Rectal smooth muscle tissue (tissue), 1 donor: ENCODE data around the gene PROCR.
"Not testable (repeated sequence)": the region's sequence is repeated elsewhere in the genome, so short reads cannot be mapped to it uniquely, and the experiment has no call there.

Experiments
- H3K27ac ChIP-seq: one replicate; pipeline ENCODE4 v1.7.0; 2013; ENCODE audit warnings: low read depth, low read length, inconsistent platforms
- H3K27me3 ChIP-seq: one replicate; pipeline ENCODE4 v1.7.0; 2013; ENCODE audit warnings: low read length; ENCODE audit not compliant: control insufficient read depth, insufficient read depth
- H3K36me3 ChIP-seq: one replicate; pipeline ENCODE4 v1.7.0; 2013; ENCODE audit warnings: low read length; ENCODE audit not compliant: control insufficient read depth, insufficient read depth
- H3K4me1 ChIP-seq: one replicate; pipeline ENCODE4 v1.7.0; 2013; ENCODE audit warnings: low read length; ENCODE audit not compliant: control insufficient read depth, insufficient read depth
- H3K4me3 ChIP-seq: one replicate; pipeline ENCODE4 v1.7.0; 2013; ENCODE audit warnings: low read length
- H3K9ac ChIP-seq: one replicate; pipeline ENCODE4 v1.7.0; 2013; ENCODE audit warnings: low read length

The PROCR gene

DNA sequence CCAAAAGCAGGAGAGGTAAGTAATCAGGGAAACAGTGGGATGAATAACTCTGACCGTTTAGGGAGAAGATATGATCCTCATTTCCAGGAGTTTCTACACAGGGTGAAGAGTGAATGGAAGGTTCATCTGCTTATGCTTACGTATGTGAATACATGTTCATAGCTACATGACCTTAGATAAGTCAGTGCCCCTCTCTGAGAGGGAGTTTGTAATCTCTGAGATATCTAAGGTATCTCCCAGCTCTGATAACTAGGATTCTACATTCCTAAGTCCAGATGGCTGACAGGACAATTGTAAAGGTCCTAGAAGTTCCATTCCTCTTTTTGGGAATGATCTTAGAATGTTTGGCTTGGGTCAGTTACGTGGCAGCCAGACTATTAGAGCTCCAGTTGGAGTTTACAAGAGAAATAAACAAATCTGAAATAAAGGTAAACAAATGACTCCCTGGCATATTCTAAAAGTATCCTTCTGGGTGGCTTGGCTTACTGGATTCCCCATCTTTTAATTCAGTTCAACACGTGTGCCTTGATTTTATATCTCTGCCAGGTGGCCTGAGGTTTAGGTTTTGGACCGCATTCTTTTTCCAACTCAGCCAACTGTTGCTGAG is 15.8 kb downstream of the PROCR start:
- H3K27me3 ChIP-seq = no peaks in the 10 kb centered on the region
- H3K4me3 ChIP-seq = no peak overlapping the region
- no peak overlapping the region for H3K9ac ChIP-seq
- no peaks in the 10 kb centered on the region for H3K36me3 ChIP-seq
- no peaks in the 10 kb centered on the region for H3K4me1 ChIP-seq
- no peak overlapping the region for H3K27ac ChIP-seq

DNA sequence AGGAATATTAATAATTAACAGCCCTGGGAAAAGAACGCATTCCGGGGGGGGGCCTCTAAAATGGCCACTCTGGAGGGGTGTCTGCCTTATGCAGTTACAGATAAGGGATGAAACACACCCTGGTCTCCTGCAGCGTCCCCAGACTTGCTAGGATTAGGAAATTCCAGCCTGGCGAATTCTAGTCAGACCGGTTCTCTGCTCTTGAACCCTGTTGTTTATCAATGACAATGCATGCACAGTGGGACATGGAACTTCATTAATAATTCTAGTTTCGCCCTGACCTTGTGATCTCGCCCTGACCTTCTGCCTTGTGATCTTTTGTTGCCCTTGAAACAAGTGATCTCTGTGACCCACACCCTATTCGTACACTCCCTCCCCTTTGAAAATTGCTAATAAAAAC is 17.4 kb downstream of the PROCR start:
- not testable (repeated sequence) for H3K27me3 ChIP-seq, H3K36me3 ChIP-seq, H3K27ac ChIP-seq, H3K4me3 ChIP-seq, H3K4me1 ChIP-seq, H3K9ac ChIP-seq

DNA sequence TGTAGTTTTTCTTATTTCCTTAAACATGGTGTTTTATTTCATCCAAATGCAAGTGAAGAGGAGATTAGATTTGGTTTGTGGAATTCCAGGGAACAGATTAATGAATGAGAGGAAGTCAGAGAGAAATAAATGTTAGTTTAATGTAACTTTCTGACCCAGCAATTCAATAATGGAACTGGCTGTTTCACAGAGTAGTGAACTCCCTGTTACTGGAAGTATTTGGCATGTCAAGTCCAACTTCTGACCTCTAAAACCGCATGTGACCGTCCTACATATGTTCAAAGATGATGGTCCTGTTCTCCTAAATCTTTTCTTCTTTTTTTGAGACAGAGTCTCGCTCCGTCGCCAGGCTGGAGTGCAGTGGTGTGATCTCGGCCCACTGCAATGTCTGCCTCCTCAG is 18.7 kb downstream of the PROCR start:
- Histone ChIP-seq H3K4me3 (no peak overlapping the region), H3K27ac (no peak overlapping the region), H3K36me3 (peaks cover 2% of the 10 kb centered on the region), H3K4me1 (no peaks in the 10 kb centered on the region), H3K27me3 (no peaks in the 10 kb centered on the region), H3K9ac (no peak overlapping the region)

DNA sequence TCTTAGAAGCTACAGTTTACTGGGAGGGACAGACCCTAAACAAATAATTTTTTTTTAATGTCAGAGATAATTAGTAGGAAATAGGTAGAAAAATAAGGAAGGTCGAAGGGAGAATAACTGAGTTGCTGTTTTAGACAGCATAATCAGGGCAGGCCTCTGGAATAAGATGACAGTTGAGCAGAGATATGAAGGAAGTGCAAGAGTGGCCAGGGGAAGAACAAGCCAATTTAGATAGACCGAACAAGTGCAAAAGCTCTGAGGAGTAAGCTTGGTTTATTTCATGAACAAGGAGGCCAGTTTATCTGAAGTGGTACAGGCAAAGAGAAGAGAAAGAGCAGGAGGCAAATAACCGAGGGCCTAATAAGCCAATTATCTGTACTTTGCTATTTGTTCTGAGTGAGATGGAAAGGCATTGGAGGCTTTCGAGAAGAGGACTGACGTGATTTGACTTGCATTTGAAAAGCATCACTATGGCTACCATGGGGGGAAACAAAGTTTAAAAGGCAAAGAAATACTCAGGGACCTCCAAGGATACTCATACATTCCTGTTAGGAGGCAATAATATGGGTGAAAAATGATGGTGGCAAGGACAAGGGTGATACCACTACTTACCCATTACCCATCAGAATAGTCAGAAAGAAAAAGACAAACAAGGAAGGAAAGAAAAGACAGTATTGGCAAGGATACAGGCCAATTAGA is 19.7 kb downstream of the PROCR start:
- no peaks in the 10 kb centered on the region for H3K27me3 ChIP-seq
- H3K27ac ChIP-seq = no peak overlapping the region
- no peaks in the 10 kb centered on the region for H3K4me1 ChIP-seq
- H3K4me3 ChIP-seq = no peak overlapping the region
- H3K36me3 ChIP-seq = peaks cover 2% of the 10 kb centered on the region
- no peak overlapping the region for H3K9ac ChIP-seq

DNA sequence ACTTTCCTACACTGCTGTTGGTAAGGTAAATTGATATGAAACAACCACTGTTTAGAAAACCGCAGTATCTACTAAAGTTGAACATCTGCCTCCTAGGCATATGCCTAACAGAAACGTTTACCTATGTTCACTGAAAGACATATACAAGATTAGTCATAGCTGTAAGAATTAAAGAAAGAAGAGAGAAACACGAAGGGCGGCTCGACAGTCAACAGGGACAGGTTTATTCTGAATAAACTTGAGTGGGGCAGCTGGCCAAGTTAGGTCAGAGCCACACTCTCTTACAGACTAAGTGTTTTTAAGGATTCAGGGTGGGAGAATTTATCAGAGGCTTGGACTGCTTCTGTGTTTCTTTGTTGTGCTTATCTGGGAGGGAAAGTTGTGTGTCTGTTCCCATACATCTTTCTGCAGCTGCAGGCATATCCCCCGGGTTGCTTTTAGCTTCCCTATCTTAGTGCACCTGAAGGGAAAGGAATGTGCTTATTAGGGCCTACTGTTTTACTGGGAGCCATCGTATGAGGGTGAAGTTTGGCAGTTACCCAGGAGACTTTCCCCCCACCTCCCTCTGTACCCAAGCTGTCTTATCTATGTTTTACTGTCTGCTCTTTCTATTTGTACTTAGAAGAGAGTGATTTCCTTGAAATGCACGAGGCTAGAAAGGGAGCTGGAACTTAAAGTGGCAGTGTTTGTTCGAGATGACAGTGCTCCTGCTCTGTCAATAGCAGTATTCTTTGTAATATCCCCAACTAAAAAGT is 20.4 kb downstream of the PROCR start:
- Histone ChIP-seq H3K4me3 (no peak overlapping the region), H3K4me1 (no peaks in the 10 kb centered on the region), H3K9ac (no peak overlapping the region), H3K27ac (no peak overlapping the region), H3K36me3 (peaks cover 2% of the 10 kb centered on the region), H3K27me3 (no peaks in the 10 kb centered on the region)

DNA sequence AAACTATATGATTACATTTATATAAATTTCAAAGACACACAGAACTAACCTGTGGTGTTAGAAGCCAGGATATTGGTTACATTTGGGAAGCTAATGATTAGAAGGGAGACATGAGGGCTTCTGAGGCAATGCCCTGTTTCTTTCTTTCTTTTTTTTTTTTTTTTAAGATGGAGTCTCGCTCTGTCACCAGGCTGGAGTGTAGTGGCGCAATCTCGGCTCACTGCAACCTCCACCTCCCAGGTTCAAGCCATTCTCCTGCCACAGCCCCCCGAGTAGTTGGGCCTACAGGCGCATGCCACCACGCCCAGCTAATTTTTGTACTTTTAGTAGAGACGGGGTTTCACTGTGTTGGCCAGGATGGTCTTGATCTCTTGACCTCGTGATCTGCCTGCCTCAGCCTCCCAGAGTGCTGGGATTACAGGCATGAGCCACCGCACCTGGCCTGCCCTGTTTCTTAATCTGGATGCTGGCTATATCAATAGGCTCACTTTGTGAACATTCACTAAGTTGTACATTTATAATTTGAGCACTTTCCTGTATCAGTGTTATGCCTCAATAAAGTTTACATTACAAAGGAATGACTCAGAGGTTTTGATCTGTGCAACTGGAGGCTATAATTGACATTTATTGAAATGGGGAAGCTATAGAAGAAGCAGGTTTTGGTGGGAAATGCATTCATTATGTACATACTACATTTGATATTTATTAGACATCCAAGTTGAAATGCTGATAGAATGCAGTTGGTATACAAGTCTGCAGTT is 21.3 kb downstream of the PROCR start:
- H3K4me3 ChIP-seq, H3K27me3 ChIP-seq, H3K27ac ChIP-seq, H3K4me1 ChIP-seq, H3K9ac ChIP-seq, H3K36me3 ChIP-seq: not testable (repeated sequence)

DNA sequence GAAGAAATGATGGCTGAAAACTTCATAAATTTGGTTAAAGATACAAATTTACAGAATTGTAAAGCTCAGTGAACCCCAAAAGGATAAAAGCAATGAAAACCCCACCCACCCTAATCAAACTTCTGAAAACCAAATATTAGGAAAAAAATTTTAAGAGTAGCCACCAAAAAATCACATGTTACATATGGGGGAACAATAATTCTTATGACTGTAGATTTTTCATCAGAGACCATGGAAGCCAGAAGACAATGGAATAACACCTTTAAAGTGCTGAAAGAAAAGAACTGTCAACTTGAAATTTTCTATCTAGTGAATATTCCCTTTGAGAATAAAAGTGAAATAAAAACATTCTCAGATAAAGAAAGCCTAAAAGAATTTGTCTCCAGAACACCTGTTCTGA is 24.4 kb downstream of the PROCR start:
- no peak overlapping the region for H3K27ac ChIP-seq
- H3K27me3 ChIP-seq = no peaks in the 10 kb centered on the region
- H3K36me3 ChIP-seq = peaks cover 2% of the 10 kb centered on the region
- H3K4me3 ChIP-seq = no peak overlapping the region
- H3K4me1 ChIP-seq = no peaks in the 10 kb centered on the region
- H3K9ac ChIP-seq = no peak overlapping the region

DNA sequence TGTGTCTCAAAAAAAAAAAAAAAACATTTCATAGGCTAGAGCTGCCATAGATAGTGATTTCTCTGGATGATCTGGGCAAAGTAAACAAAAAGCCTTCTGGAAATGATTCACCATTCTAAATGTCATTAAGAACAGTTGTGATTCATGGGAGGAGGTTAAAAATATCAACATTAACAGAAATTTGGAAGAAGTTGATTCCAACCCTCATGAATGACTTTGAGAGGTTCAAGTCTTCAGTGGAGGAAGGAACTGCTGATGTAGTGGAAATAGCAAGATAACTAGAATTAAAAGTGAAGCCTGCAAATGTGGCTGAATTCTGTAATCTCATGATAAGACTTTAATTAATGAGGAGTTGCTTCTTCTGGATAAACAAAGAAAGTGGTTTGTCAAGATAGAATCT is 27.9 kb downstream of the PROCR start:
- Histone ChIP-seq H3K27ac (no peak overlapping the region), H3K27me3 (no peaks in the 10 kb centered on the region), H3K4me3 (no peak overlapping the region), H3K4me1 (no peaks in the 10 kb centered on the region), H3K36me3 (no peaks in the 10 kb centered on the region), H3K9ac (no peak overlapping the region)

DNA sequence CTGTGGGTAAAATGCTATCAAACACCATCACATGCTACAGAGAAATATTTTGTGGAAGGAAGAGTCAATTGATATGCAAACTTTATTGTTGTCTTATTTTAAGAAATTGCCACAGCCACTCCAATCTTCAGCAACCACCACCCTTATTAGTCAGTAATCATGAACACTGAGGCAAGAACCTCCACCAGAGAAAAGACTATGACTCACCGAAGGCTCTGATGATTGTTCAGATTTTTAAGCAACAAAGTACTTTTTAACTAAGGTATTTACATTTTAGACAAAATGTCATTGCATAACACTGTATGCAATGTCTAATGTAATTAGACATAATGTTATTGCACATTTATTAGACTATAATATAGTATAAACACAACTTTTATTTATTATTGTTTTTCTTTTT is 28.4 kb downstream of the PROCR start:
- Histone ChIP-seq H3K27me3 (no peaks in the 10 kb centered on the region), H3K4me1 (no peaks in the 10 kb centered on the region), H3K27ac (no peak overlapping the region), H3K4me3 (no peak overlapping the region), H3K36me3 (no peaks in the 10 kb centered on the region), H3K9ac (no peak overlapping the region)

DNA sequence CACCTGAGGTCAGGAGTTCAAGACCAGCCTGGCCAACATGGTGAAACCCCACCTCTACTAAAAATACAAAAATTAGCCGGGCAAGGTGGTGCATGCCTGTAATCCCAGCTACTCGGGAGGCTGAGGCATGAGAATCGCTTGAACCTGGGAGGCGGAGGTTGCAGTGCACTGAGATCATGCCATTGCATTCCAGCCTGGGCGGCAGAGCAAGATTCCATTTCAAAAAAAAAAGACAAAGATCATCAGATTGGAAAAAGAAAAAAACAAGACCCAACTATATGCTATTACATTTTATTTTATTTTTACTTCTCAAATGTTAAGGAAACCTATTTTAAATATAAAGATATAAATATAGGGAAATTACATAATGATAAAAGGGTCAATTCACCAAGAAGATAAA is 29.6 kb downstream of the PROCR start:
- not testable (repeated sequence) for H3K27ac ChIP-seq, H3K9ac ChIP-seq, H3K4me1 ChIP-seq, H3K27me3 ChIP-seq, H3K36me3 ChIP-seq, H3K4me3 ChIP-seq

DNA sequence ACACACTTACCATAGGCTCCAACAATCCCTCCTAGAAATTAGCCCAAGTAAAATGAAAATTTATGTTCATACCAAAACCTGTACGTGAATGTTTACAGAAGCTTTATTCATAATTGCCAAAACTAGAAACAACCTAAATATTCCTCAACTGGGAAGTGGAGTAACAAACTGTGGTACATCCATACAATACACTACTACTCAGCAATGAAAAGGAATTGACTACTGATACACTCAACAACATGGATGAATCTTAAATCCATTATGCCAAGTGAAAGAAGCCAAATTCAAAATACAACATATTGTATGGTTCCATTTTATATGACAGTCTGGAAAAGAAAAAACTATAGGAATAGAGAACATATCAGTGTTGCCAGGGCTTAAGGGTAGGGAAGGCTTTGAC is 34.9 kb downstream of the PROCR start:
- Histone ChIP-seq H3K27ac (no peak overlapping the region), H3K4me1 (no peaks in the 10 kb centered on the region), H3K4me3 (no peak overlapping the region), H3K27me3 (no peaks in the 10 kb centered on the region), H3K9ac (no peak overlapping the region), H3K36me3 (no peaks in the 10 kb centered on the region)

DNA sequence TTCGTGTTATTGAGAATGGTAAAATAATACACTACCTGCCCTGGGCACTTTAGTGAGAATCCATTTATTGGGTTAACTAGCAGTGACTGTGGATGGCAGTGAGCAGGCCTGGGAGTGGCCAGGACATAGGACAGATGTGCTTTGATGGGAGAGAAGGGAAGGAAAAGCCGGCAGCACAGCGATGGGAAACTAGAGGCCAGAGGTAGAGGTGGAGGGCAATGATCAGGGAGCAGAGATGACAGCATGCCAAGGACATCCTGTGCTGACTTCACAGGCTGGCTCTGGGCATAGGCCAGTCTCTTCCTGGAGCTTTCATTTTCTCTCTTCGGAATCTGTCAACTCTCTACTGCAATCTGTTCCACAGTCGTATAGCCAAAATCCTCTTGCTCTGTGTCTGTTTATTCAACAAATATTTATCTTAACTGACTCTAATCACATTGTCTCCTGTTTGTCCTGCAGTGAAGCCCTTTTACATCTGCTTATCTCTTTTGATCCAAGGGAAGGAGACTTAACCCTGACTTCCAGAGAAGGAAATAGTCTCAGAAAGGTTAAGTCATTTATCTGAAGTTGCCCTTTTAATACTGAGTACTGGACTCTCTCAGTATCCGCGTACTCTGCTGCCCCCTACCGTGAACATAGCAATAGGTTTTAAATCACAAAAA is 36.2 kb downstream of the PROCR start:
- Histone ChIP-seq H3K4me1 (no peaks in the 10 kb centered on the region), H3K9ac (no peak overlapping the region), H3K27ac (peak overlapping the region; percentile 64), H3K27me3 (no peaks in the 10 kb centered on the region), H3K4me3 (peak overlapping the region; percentile 38), H3K36me3 (no peaks in the 10 kb centered on the region)
